Spleen (tissue), 11 donors: ENCODE measurements around the gene ART3. TPM values are rescaled to one million over a fixed set of nuclear protein-coding genes. Genes with fewer than 3 reads are reported as not detected.
A peak's percentile ranks its signal among the peaks of the same experiment; 100 is the strongest.

Experiments used
- DNase-seq: peaks from one replicate; pipeline ENCODE4 v3.0.0-alpha.2; 2020
- H3K27ac ChIP-seq, 8 donors: fragments of 200-600 bp; sonication (generic) in 7 of 8; 1 replicate in 4 of 8; 2 replicates in 4 of 8; pipeline versions ENCODE4 v1.5.0 to v1.8.0; 2016 to 2021; ENCODE audit warnings: inconsistent platforms in 4 of 8, mild to moderate bottlenecking in 4 of 8, moderate library complexity in 1 of 8
- H3K27me3 ChIP-seq, 7 donors: fragments of 200-600 bp; sonication (generic) in 6 of 7; replicated peaks in 1 of 7; 1 replicate in 4 of 7; 2 replicates in 3 of 7; pipeline versions ENCODE4 v1.5.0 to v1.8.0; 2016 to 2021; ENCODE audit warnings: inconsistent platforms in 3 of 7, mild to moderate bottlenecking in 1 of 7
- H3K36me3 ChIP-seq, 6 donors: fragments of 200-600 bp; sonication (generic) in 5 of 6; 1 replicate in 4 of 6; 2 replicates in 2 of 6; pipeline versions ENCODE4 v1.5.0 to v1.8.0; 2016 to 2021; ENCODE audit warnings: inconsistent platforms in 2 of 6
- H3K4me1 ChIP-seq, 6 donors: fragments of 200-600 bp; sonication (generic) in 5 of 6; 1 replicate in 3 of 6; 2 replicates in 3 of 6; pipeline versions ENCODE4 v1.5.0 to v1.8.0; 2016 to 2021; ENCODE audit warnings: inconsistent platforms in 3 of 6
- H3K4me3 ChIP-seq, 8 donors: fragments of 200-600 bp; sonication (generic) in 7 of 8; 1 replicate in 4 of 8; 2 replicates in 4 of 8; pipeline versions ENCODE4 v1.5.0 to v1.8.0; 2016 to 2021; ENCODE audit warnings: inconsistent platforms in 4 of 8, mild to moderate bottlenecking in 4 of 8, moderate library complexity in 2 of 8
- H3K9me3 ChIP-seq, 8 donors: fragments of 200-600 bp; sonication (generic) in 7 of 8; 1 replicate in 4 of 8; 2 replicates in 4 of 8; pipeline versions ENCODE4 v1.5.0 to v1.8.0; 2016 to 2021; ENCODE audit warnings: inconsistent platforms in 4 of 8
- CTCF ChIP-seq, 11 experiments: fragments of 200-600 bp in 7 of 11; fragments of 450-650 bp in 4 of 11; sonication (generic) in 4 of 11; IDR thresholded peaks in 8 of 11; conservative IDR thresholded peaks in 3 of 11; 1 replicate in 7 of 11; 2 replicates in 4 of 11; pipeline versions ENCODE4 v1.4.0 to v1.8.0; 2016 to 2021; ENCODE audit warnings: antibody characterized with exemption in 11 of 11, inconsistent platforms in 4 of 11, mild to moderate bottlenecking in 1 of 11
- POLR2A ChIP-seq, 3 donors: fragments of 450-650 bp; IDR thresholded peaks; one replicate each; pipeline ENCODE4 v1.5.1; 2017; ENCODE audit warnings: antibody characterized with exemption in 3 of 3, mild to moderate bottlenecking in 1 of 3
- POLR2AphosphoS5 ChIP-seq, 3 donors: sonication (generic); formaldehyde crosslinking; IDR thresholded peaks; one replicate each; pipeline ENCODE4 v1.5.1; 2017; ENCODE audit warnings: antibody characterized with exemption in 3 of 3
- WGBS, 5 donors: extraction: QIAGEN DNeasy Blood & Tissue Kit in 3 of 5; methylation state at CpG; one replicate each; pipeline versions ENCODE4 v1.1.5 to v1.1.7; 2013 to 2018; 5-methylcytosine and 5-hydroxymethylcytosine counted together
- intact Hi-C: fragments of 100-400 bp; cut with DNase I; formaldehyde crosslinking; loops from one replicate; pipeline ENCODE4 v1.15.0; 2023; ENCODE audit warnings: low total_unique reads
- polyA plus RNA-seq, 3 donors: library from polyadenylated mRNA; stranded (reverse); fragments of 200-250 nt; gene quantifications; one replicate each; pipeline ENCODE4 v1.2.1, GENCODE V29; 2013
- total RNA-seq, 7 donors: library from RNA; depleted of rRNA in 3 of 7; stranded (reverse); fragments of >200 nt in 3 of 7; fragmentation: NEBNext Ultra II Directional in 4 of 7; extraction: Animal tissue kit (Norgen Biotek cat#: 25700) in 4 of 7; gene quantifications; one replicate each; pipeline versions ENCODE4 v1.1.0 to v1.2.1, GENCODE V29; 2016 to 2021
- donor health status: healthy with polysubstance abuse.
- donor health status: DM: no; HTN: no; CAD: no; lungs with moderate emphysema.
- donor health status: DM: no; HTN: no; CAD: no.
- donor health status: Bipolar disorder and iron deficiency.
- donor health status: healthy.
- donor health status: DM: no; HTN: no; CAD: no.
- donor health status: DM: yes; HTN: yes; CAD: no.

ART3 gene
- total and polyA plus RNA-seq, 10 donors, result 0.91 to 5.7 (median 3.1) TPM

- DNase-seq, result no peak
- Histone ChIP-seq H3K4me3 (no peak overlapping the region), H3K9me3 (no peaks in the 10 kb centered on the region), H3K27ac (no peak overlapping the region), H3K27me3 (no peaks in the 10 kb centered on the region), H3K4me1 (peaks cover 0 to 12% (median 5%) of the 10 kb centered on the region in 6 donors), H3K36me3 (no peaks in the 10 kb centered on the region)
- TF ChIP-seq POLR2A (IDR thresholded peaks at IDR 0.05) (no peak), POLR2AphosphoS5 (IDR thresholded peaks at IDR 0.05) (no peak), CTCF (IDR thresholded peaks at IDR 0.05 in 8 of 11, conservative IDR thresholded peaks at IDR 0.05 in 3 of 11) (no peak)
- intact Hi-C loops, result no loop called here
- 33 to 65% (median 53%) methylated on average over 4 of the region's 4 CpGs for WGBS, 5 donors
Observed at GRCh38 chr4:76053730-76054129, 20.8 kb upstream of the ART3 start.

GRCh38 chr4:76055016-76055415, 19.5 kb upstream of the ART3 start:
- intact Hi-C loops, result no loop called here
- TF ChIP-seq CTCF (IDR thresholded peaks at IDR 0.05 in 8 of 11, conservative IDR thresholded peaks at IDR 0.05 in 3 of 11), result no peak
- no peak for TF ChIP-seq POLR2A (IDR thresholded peaks at IDR 0.05)
- TF ChIP-seq POLR2AphosphoS5 (IDR thresholded peaks at IDR 0.05), result no peak
- 65 to 73% (median 73%) methylated on average over 2 of the region's 2 CpGs for WGBS, 5 donors
- no peak overlapping the region for H3K4me3 ChIP-seq
- peaks cover 0 to 15% (median 6%) of the 10 kb centered on the region in 6 donors for H3K4me1 ChIP-seq
- H3K36me3 ChIP-seq, result no peaks in the 10 kb centered on the region
- H3K9me3 ChIP-seq, result no peaks in the 10 kb centered on the region
- no peak for DNase-seq
- peak overlapping the region in 1 of 8 donors; percentile 28 for H3K27ac ChIP-seq
- H3K27me3 ChIP-seq, result no peaks in the 10 kb centered on the region

GRCh38 chr4:76055421-76055820, 19.1 kb upstream of the ART3 start:
- no peak overlapping the region for H3K27ac ChIP-seq
- peaks cover 0 to 19% (median 6%) of the 10 kb centered on the region in 6 donors for H3K4me1 ChIP-seq
- no peaks in the 10 kb centered on the region for H3K36me3 ChIP-seq
- no peaks in the 10 kb centered on the region for H3K9me3 ChIP-seq
- no peaks in the 10 kb centered on the region for H3K27me3 ChIP-seq
- intact Hi-C loops, result no loop called here
- no peak for DNase-seq
- no peak overlapping the region for H3K4me3 ChIP-seq
- TF ChIP-seq CTCF (IDR thresholded peaks at IDR 0.05 in 8 of 11, conservative IDR thresholded peaks at IDR 0.05 in 3 of 11), result no peak
- no peak for TF ChIP-seq POLR2A (IDR thresholded peaks at IDR 0.05)
- no peak for TF ChIP-seq POLR2AphosphoS5 (IDR thresholded peaks at IDR 0.05)
- WGBS, 5 donors, result 49 to 82% (median 77%) methylated on average over 2 of the region's 2 CpGs

- Histone ChIP-seq H3K27ac (no peak overlapping the region), H3K9me3 (no peaks in the 10 kb centered on the region), H3K36me3 (no peaks in the 10 kb centered on the region), H3K27me3 (no peaks in the 10 kb centered on the region), H3K4me3 (no peak overlapping the region), H3K4me1 (peaks cover 0 to 35% (median 13%) of the 10 kb centered on the region in 6 donors)
- DNase-seq, result no peak
- intact Hi-C loops, result no loop called here
- TF ChIP-seq POLR2AphosphoS5 (IDR thresholded peaks at IDR 0.05) (no peak), POLR2A (IDR thresholded peaks at IDR 0.05) (no peak), CTCF (IDR thresholded peaks at IDR 0.05 in 8 of 11, conservative IDR thresholded peaks at IDR 0.05 in 3 of 11) (no peak)
Observed at GRCh38 chr4:76058302-76058701, 16.2 kb upstream of the ART3 start.
